Adrenal gland (tissue), 5 donors: ENCODE results near the gene OIT3.
"Not testable (repeated sequence)": the region's sequence is repeated elsewhere in the genome, so short reads cannot be mapped to it uniquely, and the experiment has no call there.

Experiments
- CTCF ChIP-seq, 6 experiments: fragments of 450-650 bp in 4 of 6; fragments of 200-600 bp in 2 of 6; sonication (generic) in 1 of 6; IDR thresholded peaks; 1 replicate in 5 of 6; 2 replicates in 1 of 6; pipeline versions ENCODE4 v1.5.1 to v1.8.0; 2016 to 2021; ENCODE audit warnings: antibody characterized with exemption in 6 of 6, mild to moderate bottlenecking in 2 of 6, moderate library complexity in 1 of 6
- POLR2A ChIP-seq, 2 donors: fragments of 450-650 bp; IDR thresholded peaks; one replicate each; pipeline ENCODE4 v1.6.1; 2017; ENCODE audit warnings: antibody characterized with exemption in 2 of 2, mild to moderate bottlenecking in 2 of 2, moderate library complexity in 1 of 2
- donor health status: DM: no; HTN: no; CAD: no.

- not testable (repeated sequence) for TF ChIP-seq CTCF, POLR2A (IDR thresholded peaks at IDR 0.05)
Observed at GRCh38 chr10:72903941-72904446, 10.5 kb downstream of the OIT3 start.
